H1 (cell line): Measurements from ENCODE around the gene SUGP1. TPM values are rescaled to one million over a fixed set of nuclear protein-coding genes. Genes with fewer than 3 reads are reported as not detected.

Source experiments
- ASH2L ChIP-seq: fragments of 200-600, 300-600 bp; sonication (generic); IDR thresholded peaks from one replicate; pipeline ENCODE4 v1.7.1; 2017; ENCODE audit warnings: low read length
- BCL11A ChIP-seq, 2 experiments: IDR thresholded peaks; one replicate each; pipeline ENCODE4 v1.6.1; 2011; ENCODE audit warnings: low read depth in 2 of 2, low read length in 2 of 2, mild to moderate bottlenecking in 2 of 2
- CBX8 ChIP-seq: fragments of 300-800, 300-1000 bp; sonication (generic); IDR thresholded peaks from 2 replicates; pipeline ENCODE4 v1.7.1; 2016; ENCODE audit warnings: low read depth, low read length, borderline replicate concordance
- CREB1 ChIP-seq: IDR thresholded peaks from 2 replicates; pipeline ENCODE4 v1.6.1; 2012; ENCODE audit warnings: inconsistent platforms
- EGR1 ChIP-seq: IDR thresholded peaks from 2 replicates; pipeline ENCODE4 v1.6.1; 2011; ENCODE audit warnings: low read depth, low read length, borderline replicate concordance
- GABPA ChIP-seq: IDR thresholded peaks from 2 replicates; pipeline ENCODE4 v1.6.1; 2011; ENCODE audit warnings: mild to moderate bottlenecking, low read length, moderate library complexity, borderline replicate concordance; ENCODE audit not compliant: insufficient read depth
- HDAC2 ChIP-seq, 2 experiments: fragments of 300-600 bp in 1 of 2; sonication (generic) in 1 of 2; IDR thresholded peaks; 2 replicates each; pipeline ENCODE4 v1.6.1; 2011 to 2012; ENCODE audit warnings: low read depth in 2 of 2, low read length in 2 of 2, mild to moderate bottlenecking in 2 of 2, moderate library complexity in 2 of 2, borderline replicate concordance in 1 of 2, inconsistent platforms in 1 of 2
- JUND ChIP-seq: IDR thresholded peaks from 2 replicates; pipeline ENCODE4 v1.6.1; 2011; ENCODE audit warnings: mild to moderate bottlenecking, improper control_type of control experiment, low read length
- KDM4A ChIP-seq: IDR thresholded peaks from one replicate; pipeline ENCODE4 v1.7.1; 2012; ENCODE audit warnings: low read depth, mild to moderate bottlenecking, moderate library complexity, low read length, inconsistent platforms; ENCODE audit not compliant: severe bottlenecking
- KDM5A ChIP-seq: fragments of 200-600 bp; IDR thresholded peaks from 2 replicates; pipeline ENCODE4 v1.7.1; 2012; ENCODE audit warnings: mild to moderate bottlenecking, low read length, inconsistent platforms, mixed read lengths
- MAX ChIP-seq: IDR thresholded peaks from 2 replicates; pipeline ENCODE4 v1.6.1; 2012; ENCODE audit warnings: inconsistent platforms
- NRF1 ChIP-seq: IDR thresholded peaks from 2 replicates; pipeline ENCODE4 v1.6.1; 2011; ENCODE audit warnings: mild to moderate bottlenecking, low read depth, low read length, improper control_type of control experiment
- PHF8 ChIP-seq: fragments of 200-600 bp; sonication (generic); conservative IDR thresholded peaks from 2 replicates; pipeline ENCODE4 v1.7.1; 2012; ENCODE audit warnings: low read depth, mild to moderate bottlenecking, inconsistent platforms, low read length, moderate library complexity
- POLR2AphosphoS5 ChIP-seq: IDR thresholded peaks from 2 replicates; pipeline ENCODE4 v1.6.1; 2011; ENCODE audit warnings: low read depth, low read length
- POU5F1 ChIP-seq: IDR thresholded peaks from 2 replicates; pipeline ENCODE4 v1.6.1; 2011; ENCODE audit warnings: low read depth, mild to moderate bottlenecking, low read length, moderate library complexity
- RAD21 ChIP-seq, 2 experiments: IDR thresholded peaks in 1 of 2; conservative IDR thresholded peaks in 1 of 2; 2 replicates each; pipeline ENCODE4 v1.6.1; 2011; ENCODE audit warnings: low read depth in 2 of 2, low read length in 2 of 2, improper control_type of control experiment in 1 of 2, inconsistent platforms in 1 of 2, mild to moderate bottlenecking in 1 of 2, moderate library complexity in 1 of 2
- RBBP5 ChIP-seq: IDR thresholded peaks from 2 replicates; pipeline ENCODE4 v1.7.1; 2012; ENCODE audit warnings: low read depth, mild to moderate bottlenecking, inconsistent platforms, low read length, moderate library complexity, borderline replicate concordance
- RFX5 ChIP-seq: IDR thresholded peaks from 2 replicates; pipeline ENCODE4 v1.6.1; 2011; ENCODE audit warnings: low read depth, low read length, improper control_type of control experiment, borderline replicate concordance
- RXRA ChIP-seq: IDR thresholded peaks from 2 replicates; pipeline ENCODE4 v1.6.1; 2011; ENCODE audit warnings: low read depth, mild to moderate bottlenecking, low read length, moderate library complexity; ENCODE audit not compliant: insufficient read depth
- SAP30 ChIP-seq: fragments of 300-600 bp; sonication (generic); IDR thresholded peaks from 2 replicates; pipeline ENCODE4 v1.7.1; 2012; ENCODE audit warnings: low read length, moderate library complexity, mild to moderate bottlenecking, inconsistent platforms; ENCODE audit not compliant: insufficient read depth, insufficient replicate concordance
- SUZ12 ChIP-seq: fragments of 200-600 bp; sonication (generic); IDR thresholded peaks from 2 replicates; pipeline ENCODE4 v1.6.1; 2012; ENCODE audit warnings: mild to moderate bottlenecking, inconsistent platforms, low read length, moderate library complexity, mixed read lengths
- TAF1 ChIP-seq: IDR thresholded peaks from 2 replicates; pipeline ENCODE4 v1.6.1; 2011; ENCODE audit warnings: mild to moderate bottlenecking, low read depth, low read length
- TBP ChIP-seq: IDR thresholded peaks from 2 replicates; pipeline ENCODE4 v1.6.1; 2011; ENCODE audit warnings: low read depth, low read length, improper control_type of control experiment
- YY1 ChIP-seq: IDR thresholded peaks from 2 replicates; pipeline ENCODE4 v1.6.1; 2011; ENCODE audit warnings: low read depth, mild to moderate bottlenecking, low read length
- polyA plus RNA-seq, 7 experiments: library from polyadenylated mRNA; depleted of rRNA in 3 of 7; stranded (reverse) in 5 of 7; unstranded in 2 of 7; fragments of >200 nt in 5 of 7; fragments of 200-250 nt in 2 of 7; gene quantifications; 1 replicate in 5 of 7; 2 replicates in 1 of 7; 4 replicates in 1 of 7; pipeline versions ENCODE4 v1.2.1 to v1.2.3, GENCODE V29; 2011 to 2013; ENCODE audit warnings: missing spikeins in 2 of 7, mixed read lengths in 2 of 7
- total RNA-seq: library from RNA; stranded (reverse); fragmentation: NEBNext Ultra II Directional; extraction: Animal tissue kit (Norgen Biotek cat#: 25700); gene quantifications from 2 replicates; pipeline ENCODE4 v1.2.1, GENCODE V29; 2021

SUGP1 gene
- total and polyA plus RNA-seq, 2 of the 8 experiments (the other 6 are each of a cell fraction or from before 2014, with no cell fraction given): 38.5 to 65.2 TPM

- TF ChIP-seq RAD21 (IDR thresholded peaks at IDR 0.05 in 1 of 2, conservative IDR thresholded peaks at IDR 0.05 in 1 of 2; ENCODE audit: low read depth in 2 of 2, low read length in 2 of 2) (no peak), JUND (no peak), SUZ12 (no peak), HDAC2 (IDR thresholded peaks at IDR 0.05; ENCODE audit: borderline replicate concordance in 1 of 2, low read depth in 2 of 2, low read length in 2 of 2) (peak in 1 of 2 experiments; percentile 28; a peak in 1 of 4 replicates), CBX8 (no peak), CREB1 (no peak), RXRA (no peak), TBP (no peak), MAX (no peak), KDM5A (no peak), KDM4A (peak; percentile 15), POU5F1 (no peak), POLR2AphosphoS5 (no peak), TAF1 (no peak), SAP30 (peak; percentile 74), RBBP5 (no peak), BCL11A (IDR thresholded peaks at IDR 0.05; ENCODE audit: low read depth in 2 of 2, low read length in 2 of 2) (no peak), RFX5 (no peak), NRF1 (no peak), YY1 (no peak), ASH2L (no peak), PHF8 (0 out of 2 replicates have a peak, but pooled peaks have one; percentile 3), GABPA (no peak), EGR1 (no peak)
Observed at GRCh38 chr19:19321141-19321577, 850 bp upstream of the SUGP1 start (continued).
